ENCODE measurements around the gene RASSF1. TPM values are rescaled to one million over a fixed set of nuclear protein-coding genes. Genes with fewer than 3 reads are reported as not detected.

The RASSF1 gene
- total RNA-seq, 2 donors from 2014 or later = 26.7 to 30.0 TPM

DNA sequence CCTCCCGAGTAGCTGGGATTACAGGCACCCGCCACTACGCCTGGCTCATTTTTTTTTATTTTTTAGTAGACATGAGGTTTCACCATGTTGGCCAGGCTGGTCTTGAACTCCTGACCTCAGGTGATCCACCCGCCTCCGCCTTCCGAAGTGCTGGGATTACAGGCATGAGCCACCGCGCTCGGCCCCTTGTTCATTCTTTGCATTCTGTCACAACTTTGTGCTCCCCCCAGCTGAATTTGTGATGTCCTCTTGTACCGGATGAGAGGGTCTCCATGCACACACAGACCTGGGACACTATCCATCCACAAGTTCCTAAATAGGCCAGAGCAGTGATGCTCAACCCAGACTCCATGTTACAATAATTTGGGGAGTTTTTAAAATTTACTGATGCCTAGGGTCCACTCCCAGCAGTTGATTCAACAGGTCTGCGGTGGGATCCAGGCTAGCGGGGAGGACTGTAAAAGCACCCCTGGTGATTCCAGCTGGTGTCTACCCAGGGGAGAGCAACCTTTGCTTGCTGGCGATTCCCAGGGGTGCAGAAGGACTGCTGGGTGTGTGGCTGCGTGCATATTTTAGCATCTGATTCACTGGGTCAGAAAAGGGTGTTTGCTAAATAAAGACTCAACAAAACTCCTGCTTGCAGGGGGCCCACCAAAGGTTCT is 1.0 kb downstream of the RASSF1 start:
- peak overlapping the region in 2 of 4 donors; percentile 45 to 99 for H3K27ac ChIP-seq
- no peaks in the 10 kb centered on the region for H3K36me3 ChIP-seq (replicated peaks in 1 of 2; ENCODE audit: insufficient read depth in 1 of 2, low read depth in 2 of 2)
- TF ChIP-seq, protein P1, sequence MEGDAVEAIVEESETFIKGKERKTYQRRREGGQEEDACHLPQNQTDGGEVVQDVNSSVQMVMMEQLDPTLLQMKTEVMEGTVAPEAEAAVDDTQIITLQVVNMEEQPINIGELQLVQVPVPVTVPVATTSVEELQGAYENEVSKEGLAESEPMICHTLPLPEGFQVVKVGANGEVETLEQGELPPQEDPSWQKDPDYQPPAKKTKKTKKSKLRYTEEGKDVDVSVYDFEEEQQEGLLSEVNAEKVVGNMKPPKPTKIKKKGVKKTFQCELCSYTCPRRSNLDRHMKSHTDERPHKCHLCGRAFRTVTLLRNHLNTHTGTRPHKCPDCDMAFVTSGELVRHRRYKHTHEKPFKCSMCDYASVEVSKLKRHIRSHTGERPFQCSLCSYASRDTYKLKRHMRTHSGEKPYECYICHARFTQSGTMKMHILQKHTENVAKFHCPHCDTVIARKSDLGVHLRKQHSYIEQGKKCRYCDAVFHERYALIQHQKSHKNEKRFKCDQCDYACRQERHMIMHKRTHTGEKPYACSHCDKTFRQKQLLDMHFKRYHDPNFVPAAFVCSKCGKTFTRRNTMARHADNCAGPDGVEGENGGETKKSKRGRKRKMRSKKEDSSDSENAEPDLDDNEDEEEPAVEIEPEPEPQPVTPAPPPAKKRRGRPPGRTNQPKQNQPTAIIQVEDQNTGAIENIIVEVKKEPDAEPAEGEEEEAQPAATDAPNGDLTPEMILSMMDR (IDR thresholded peaks at IDR 0.05) = no peak
- TF ChIP-seq POLR2A (IDR thresholded peaks at IDR 0.05) = no peak
- no peaks in the 10 kb centered on the region for H3K27me3 ChIP-seq
- no peak overlapping the region for H3K4me3 ChIP-seq
- peaks cover 29% of the 10 kb centered on the region for H3K4me1 ChIP-seq
- intact Hi-C loops (cut with DNase I) = loop anchor here (10.0 kb wide), 1 partner anchor 205 kb away; no protein-coding TSS in a partner anchor
- ATAC-seq (no peak), DNase-seq (no peak)
- 81 to 87% methylated on average over 12 to 14 of the region's 14 CpGs for WGBS, 2 donors
- H3K9me3 ChIP-seq = no peaks in the 10 kb centered on the region

DNA sequence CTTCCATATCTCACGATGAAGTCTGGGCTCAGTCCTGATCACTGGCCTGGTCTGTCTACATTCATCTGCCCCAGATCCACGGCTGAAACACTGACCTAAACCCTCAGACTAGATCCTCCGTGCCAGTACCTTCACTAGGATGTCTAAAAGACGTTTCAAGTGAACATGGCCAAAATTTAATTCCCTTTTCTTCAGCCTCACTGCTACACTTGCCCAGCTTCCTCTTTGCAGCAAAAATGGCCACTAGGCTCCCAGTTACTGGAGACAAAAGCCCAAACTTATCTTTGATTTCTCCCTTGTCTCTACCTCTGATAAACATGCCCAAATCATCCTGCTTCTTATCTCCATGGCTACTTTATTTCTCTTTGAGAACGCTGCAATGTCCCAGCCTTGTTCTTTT is 1.7 kb downstream of the RASSF1 start:
- 78 to 80% methylated on average over 5 of the region's 5 CpGs for WGBS, 2 donors
- intact Hi-C loops (cut with DNase I) = no loop called here
- H3K27me3 ChIP-seq = no peaks in the 10 kb centered on the region
- ATAC-seq = no peak
- no peak overlapping the region for H3K4me3 ChIP-seq
- H3K36me3 ChIP-seq (replicated peaks in 1 of 2; ENCODE audit: insufficient read depth in 1 of 2, low read depth in 2 of 2) = no peaks in the 10 kb centered on the region
- H3K27ac ChIP-seq = peak overlapping the region in 3 of 4 donors; percentile 91 to 99 (median 98)
- TF ChIP-seq POLR2A (IDR thresholded peaks at IDR 0.05) = no peak
- TF ChIP-seq, protein P1 (IDR thresholded peaks at IDR 0.05) = no peak
- peaks cover 35% of the 10 kb centered on the region for H3K4me1 ChIP-seq
- DNase-seq = no peak
- no peaks in the 10 kb centered on the region for H3K9me3 ChIP-seq

DNA sequence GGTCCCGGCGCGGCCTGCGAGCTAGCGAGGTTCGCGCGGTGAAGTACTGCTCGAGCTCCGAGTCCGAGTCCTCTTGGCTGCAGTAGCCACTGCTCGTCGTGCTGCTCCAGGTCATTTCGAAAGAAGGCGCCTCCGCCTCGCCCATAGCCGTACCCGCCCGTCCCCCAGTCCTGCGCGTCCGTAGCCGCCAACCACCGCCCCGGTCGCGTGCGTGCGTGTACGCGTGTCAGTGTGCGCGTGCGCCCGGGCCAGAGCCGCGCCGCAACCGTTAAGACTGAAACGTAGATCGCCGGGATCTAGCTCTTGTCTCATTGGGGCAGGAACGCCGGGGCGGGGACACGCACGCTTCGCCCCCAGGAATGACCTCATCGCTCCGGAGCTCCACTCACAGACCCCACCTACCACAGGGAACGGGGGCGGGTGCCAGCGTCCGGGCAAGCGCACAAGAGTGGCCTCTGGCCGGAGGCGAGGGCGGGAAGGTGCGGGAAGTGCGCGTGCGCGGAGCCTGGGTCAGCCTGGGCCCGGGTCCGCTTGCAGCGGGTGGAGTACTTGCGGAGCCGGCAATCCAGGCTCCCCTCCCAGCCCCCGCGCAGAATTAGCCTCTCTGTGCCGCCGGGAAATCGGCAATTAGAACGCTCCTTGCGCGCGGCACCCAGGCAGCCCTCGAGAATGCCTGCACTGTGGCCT is 3.3 kb downstream of the RASSF1 start:
- WGBS, 2 donors = 0% methylated on average over 72 of the region's 79 CpGs; no CpG with 5 or more reads in 1 of the 2 donors
- Histone ChIP-seq H3K9me3 (no peaks in the 10 kb centered on the region), H3K36me3 (replicated peaks in 1 of 2; ENCODE audit: insufficient read depth in 1 of 2, low read depth in 2 of 2) (no peaks in the 10 kb centered on the region), H3K27ac (peak overlapping the region; percentile 91 to 99 (median 98)), H3K27me3 (no peaks in the 10 kb centered on the region), H3K4me3 (peak overlapping the region; percentile 75 to 96), H3K4me1 (peaks cover 48% of the 10 kb centered on the region)
- TF ChIP-seq POLR2A (IDR thresholded peaks at IDR 0.05) = peak; percentile 93 to 95 (median 95)
- TF ChIP-seq, protein P1 (IDR thresholded peaks at IDR 0.05) = no peak
- intact Hi-C loops (cut with DNase I) = no loop called here
- ATAC-seq (peak; percentile 92), DNase-seq (peak; percentile 100)

- Histone ChIP-seq H3K36me3 (replicated peaks in 1 of 2; ENCODE audit: insufficient read depth in 1 of 2, low read depth in 2 of 2) (peaks cover 0 to 4% of the 10 kb centered on the region in 2 donors), H3K9me3 (no peaks in the 10 kb centered on the region), H3K4me1 (peaks cover 48% of the 10 kb centered on the region), H3K27me3 (no peaks in the 10 kb centered on the region), H3K4me3 (peak overlapping the region; percentile 75 to 96), H3K27ac (peak overlapping the region; percentile 91 to 99 (median 98))
- intact Hi-C loops (cut with DNase I) = no loop called here
- ATAC-seq (peak; percentile 5), DNase-seq (no peak)
- no peak for TF ChIP-seq POLR2A (IDR thresholded peaks at IDR 0.05)
- TF ChIP-seq, protein P1 (IDR thresholded peaks at IDR 0.05) = peak in 1 of 7 experiments; percentile 10
- WGBS, 2 donors = 0 to 1% methylated on average over 7 to 23 of the region's 31 CpGs
Observed at GRCh38 chr3:50336452-50337174, 4.0 kb downstream of the RASSF1 start.

All from body of pancreas (tissue), 4 donors.